WTC11 (cell line): Measurements from ENCODE around the gene DTX2.

Experiments
- CTCF ChIP-seq: fragments of 200-600 bp; IDR thresholded peaks from 2 replicates; pipeline ENCODE4 v1.8.0; 2022; ENCODE audit warnings: antibody characterized with exemption
- IRF2 ChIP-seq: sonication (generic); formaldehyde crosslinking; IDR thresholded peaks from 2 replicates; pipeline ENCODE4 v1.8.0; 2022; ENCODE audit warnings: low read depth, missing genetic modification reagents, borderline replicate concordance
- ZNF121 ChIP-seq: sonication (generic); formaldehyde crosslinking; IDR thresholded peaks from 2 replicates; pipeline ENCODE4 v1.8.0; 2023; ENCODE audit warnings: missing genetic modification reagents
- ZNF671 ChIP-seq: fragments of 250-450 bp; sonication (Bioruptor Pico); IDR thresholded peaks from 2 replicates; pipeline ENCODE4 v1.8.0; 2021; ENCODE audit warnings: mild to moderate bottlenecking

GRCh38 chr7:76428149-76428823, 33.2 kb upstream of the DTX2 start:
- TF ChIP-seq CTCF (no peak), ZNF671 (CRISPR knock-in tag) (no peak), IRF2 (CRISPR knock-in tag) (no peak), ZNF121 (CRISPR knock-in tag) (no peak)
